GM21381 (cell line): ENCODE results near the gene HK2.
"Not testable (repeated sequence)": the region's sequence is repeated elsewhere in the genome, so short reads cannot be mapped to it uniquely, and the experiment has no call there.

Experiments
- ATAC-seq: cut with Tn5 transposase; IDR thresholded peaks from one replicate; pipeline ENCODE4 v1.9.1; 2021; ENCODE audit warnings: mild to moderate bottlenecking, moderate library complexity; ENCODE audit not compliant: unreplicated experiment

Gene HK2

GRCh38 chr2:74876081-74876886, 42.4 kb downstream of the HK2 start:
- no peak for ATAC-seq

DNA sequence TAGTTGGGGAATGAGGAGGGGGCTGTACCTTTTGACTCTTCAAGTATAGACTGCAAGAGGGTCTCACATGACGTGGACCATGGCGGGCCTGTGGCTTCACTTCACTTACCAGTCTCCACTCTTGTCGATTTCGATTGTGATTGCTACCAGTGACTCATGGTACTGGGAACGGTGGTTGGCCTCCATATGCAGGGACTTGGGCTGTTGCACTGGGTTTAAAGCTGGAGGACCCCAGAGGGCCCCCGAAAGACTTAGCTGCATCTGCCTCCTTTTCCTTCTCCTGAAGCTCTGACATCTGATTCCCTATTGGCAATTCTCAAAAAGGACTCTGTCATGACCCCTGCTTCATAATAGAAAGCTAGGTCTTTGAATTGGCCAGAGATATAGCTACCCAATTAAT, 43.4 kb downstream of the HK2 start:
- ATAC-seq, result no peak

DNA sequence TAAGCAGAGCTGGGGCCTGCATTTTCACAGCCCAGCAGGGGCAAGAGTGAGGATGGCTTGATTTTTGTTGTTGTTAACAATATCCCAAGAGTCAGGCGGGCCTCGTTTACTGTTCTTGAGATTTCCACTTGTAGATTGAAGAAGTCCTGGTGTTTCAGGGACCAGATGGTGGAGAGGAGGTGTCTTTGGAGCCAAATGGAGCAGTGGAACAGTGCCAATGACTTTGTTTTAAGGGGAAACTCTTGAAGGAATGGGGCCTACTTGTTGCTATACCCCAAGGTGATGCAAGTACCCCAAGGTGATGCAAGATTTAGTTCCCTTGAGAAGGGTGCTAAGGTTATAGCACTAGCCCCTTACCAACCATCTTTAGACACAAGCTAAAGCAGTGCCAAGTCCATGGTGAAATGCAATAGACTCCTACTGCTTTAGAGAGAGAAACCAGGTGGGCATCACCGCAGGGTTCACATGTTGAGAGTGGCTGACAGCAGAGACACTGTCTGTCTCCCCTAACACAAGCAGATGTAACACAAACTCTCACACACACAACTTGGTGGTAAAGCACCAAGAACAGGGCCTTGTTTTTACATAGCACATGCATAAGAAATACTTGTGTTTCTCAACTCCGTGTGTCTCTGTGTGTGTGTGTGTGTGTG, 44.0 kb downstream of the HK2 start:
- no peak for ATAC-seq

DNA sequence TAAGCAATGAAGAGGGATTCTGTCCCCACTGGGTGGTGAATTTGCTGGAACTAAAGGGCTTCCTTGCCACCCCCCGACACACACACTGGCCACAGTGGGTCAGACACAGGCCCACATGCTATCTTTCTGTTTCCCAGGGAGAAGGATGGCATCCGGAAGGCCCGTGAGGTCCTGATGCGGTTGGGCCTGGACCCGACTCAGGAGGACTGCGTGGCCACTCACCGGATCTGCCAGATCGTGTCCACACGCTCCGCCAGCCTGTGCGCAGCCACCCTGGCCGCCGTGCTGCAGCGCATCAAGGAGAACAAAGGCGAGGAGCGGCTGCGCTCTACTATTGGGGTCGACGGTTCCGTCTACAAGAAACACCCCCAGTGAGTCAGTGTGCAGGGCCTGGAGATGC, 44.6 kb downstream of the HK2 start:
- no peak for ATAC-seq

- ATAC-seq, result no peak
These were observed 46.3 kb downstream of the HK2 start for GRCh38 chr2:74880054-74880728.

GRCh38 chr2:74881176-74881575, 47.2 kb downstream of the HK2 start:
- no peak for ATAC-seq

GRCh38 chr2:74881626-74882298, 47.8 kb downstream of the HK2 start:
- no peak for ATAC-seq

GRCh38 chr2:74882299-74882687, 48.4 kb downstream of the HK2 start:
- no peak for ATAC-seq

DNA sequence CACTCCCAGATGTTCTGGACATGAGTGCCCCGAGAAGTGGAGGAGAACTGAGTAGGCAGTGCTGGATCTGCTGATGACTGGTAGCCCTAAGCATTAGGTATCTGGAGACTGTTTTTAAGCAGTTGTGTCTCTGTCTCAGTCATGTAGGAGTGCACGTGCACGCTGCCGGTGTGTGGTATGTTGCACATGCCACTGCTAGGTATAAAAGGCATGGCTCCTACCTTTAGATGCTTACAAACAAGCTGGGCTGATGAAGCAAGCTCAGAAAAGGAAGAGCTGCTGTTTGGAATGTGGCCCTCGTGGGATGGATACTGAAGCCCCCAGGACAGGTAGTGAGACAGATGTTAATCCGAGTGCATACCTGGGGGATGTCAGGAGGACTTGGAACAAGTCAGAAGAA, 49.1 kb downstream of the HK2 start:
- ATAC-seq, result no peak

DNA sequence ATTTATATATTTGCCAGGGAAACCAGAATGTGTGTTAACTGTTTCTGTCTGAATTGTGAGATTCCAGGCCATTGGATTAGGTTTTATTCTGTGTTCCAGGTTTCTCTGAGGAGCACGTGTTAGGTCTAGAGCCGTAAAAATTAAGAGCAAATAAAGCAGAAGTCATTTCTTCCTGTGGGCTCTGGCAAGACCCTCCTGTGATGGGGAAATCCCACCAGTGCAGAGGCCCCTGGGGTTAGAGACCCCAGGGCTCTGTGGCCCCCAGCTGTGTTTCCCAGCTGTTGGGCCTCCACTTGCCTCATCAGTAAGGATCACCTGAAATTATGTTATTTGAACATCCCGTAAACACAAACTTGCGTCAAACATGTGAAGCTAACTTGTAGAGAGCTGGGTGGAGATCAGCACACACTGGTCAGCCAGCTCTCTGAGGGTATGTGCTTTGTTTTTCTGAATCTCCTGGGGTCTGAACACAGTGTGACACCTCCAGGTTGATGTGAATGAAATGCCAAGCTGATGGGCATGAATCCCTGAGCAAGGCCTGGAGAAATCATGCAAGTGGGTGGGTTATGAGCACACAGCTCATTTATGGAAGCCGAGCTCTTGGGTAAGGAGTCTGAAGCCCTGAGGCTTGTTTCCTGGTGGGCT, 50.3 kb downstream of the HK2 start:
- no peak for ATAC-seq

GRCh38 chr2:74884866-74885265, 50.9 kb downstream of the HK2 start:
- ATAC-seq, result no peak

DNA sequence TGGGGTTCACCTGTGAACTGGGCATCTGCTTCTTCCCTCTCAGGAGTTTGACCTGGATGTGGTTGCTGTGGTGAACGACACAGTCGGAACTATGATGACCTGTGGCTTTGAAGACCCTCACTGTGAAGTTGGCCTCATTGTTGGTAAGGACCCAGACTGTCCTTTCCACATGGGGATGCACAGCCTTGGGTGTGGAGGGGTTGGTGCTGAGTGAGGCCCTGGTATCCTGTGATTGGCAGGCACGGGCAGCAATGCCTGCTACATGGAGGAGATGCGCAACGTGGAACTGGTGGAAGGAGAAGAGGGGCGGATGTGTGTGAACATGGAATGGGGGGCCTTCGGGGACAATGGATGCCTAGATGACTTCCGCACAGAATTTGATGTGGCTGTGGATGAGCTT, 52.3 kb downstream of the HK2 start:
- ATAC-seq, result no peak

- no peak for ATAC-seq
These were observed 52.9 kb downstream of the HK2 start for GRCh38 chr2:74886811-74887210.

DNA sequence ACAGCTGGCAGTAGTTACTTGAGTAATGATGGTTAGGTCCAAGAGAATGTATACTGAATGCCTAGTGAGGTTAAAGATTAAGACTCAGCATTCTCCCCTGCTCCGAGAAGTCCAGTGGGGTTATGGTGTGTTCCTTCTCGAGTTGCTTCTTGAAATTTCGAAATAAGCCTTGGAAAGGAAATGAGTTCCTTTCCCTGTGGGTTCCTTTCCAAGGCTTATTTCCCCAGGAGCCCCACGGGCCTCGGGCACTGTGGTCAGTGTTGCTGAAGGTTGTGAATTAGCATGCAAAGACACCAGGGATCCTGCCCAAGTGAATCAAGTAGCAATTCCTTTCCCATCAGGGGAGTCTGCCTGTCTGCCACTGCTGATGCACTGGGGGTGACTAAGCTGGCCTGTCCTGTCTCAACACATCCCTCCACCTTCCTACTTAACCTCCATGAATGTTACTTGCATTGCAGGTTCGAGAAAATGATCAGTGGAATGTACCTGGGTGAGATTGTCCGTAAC, 53.6 kb downstream of the HK2 start:
- no peak for ATAC-seq

DNA sequence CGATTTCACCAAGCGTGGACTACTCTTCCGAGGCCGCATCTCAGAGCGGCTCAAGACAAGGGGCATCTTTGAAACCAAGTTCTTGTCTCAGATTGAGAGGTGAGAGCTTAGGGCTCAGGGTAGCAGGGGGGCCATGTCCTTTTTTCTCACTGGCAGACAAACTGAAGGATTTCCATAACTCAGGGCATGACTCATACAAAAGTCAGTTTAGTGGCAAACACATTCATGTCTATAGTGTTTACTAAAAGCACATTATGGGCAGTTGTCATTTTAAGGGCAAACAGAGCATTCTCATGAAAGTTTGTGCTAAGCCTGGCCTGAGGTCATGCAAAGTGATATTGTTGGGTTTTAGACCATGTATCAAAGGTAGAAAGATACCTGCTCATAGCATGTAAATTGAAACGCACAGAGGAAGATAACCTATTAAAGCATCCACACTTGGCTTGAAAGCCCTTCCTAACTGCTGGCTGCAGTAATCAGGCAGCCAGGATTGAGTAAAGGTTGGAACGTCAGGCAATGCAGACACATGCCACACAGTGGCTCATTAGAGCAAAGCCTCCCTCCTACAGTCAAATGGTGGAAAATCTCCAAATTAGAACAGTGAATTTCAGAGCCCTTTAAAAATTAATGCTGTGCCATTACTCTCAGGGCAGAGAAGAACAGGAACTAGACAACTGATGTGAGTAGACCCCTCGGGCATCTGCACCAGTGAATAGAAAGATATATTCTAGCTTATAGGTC, 54.2 kb downstream of the HK2 start:
- ATAC-seq, result no peak

GRCh38 chr2:74889159-74889558, 55.2 kb downstream of the HK2 start:
- no peak for ATAC-seq

DNA sequence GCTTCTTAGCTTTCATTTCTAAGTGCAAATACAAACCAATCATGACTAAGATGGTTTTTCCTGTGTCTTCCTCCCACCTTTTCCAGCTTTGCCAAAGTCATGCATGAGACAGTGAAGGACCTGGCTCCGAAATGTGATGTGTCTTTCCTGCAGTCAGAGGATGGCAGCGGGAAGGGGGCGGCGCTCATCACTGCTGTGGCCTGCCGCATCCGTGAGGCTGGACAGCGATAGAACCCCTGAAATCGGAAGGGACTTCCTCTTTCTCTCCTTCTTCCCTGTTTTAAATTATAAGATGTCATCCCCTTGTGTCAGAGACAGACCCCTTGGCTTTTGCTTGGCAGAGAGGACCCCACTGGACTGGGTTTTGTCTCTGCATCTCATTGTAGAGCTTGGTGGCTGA, 56.8 kb downstream of the HK2 start:
- no peak for ATAC-seq

DNA sequence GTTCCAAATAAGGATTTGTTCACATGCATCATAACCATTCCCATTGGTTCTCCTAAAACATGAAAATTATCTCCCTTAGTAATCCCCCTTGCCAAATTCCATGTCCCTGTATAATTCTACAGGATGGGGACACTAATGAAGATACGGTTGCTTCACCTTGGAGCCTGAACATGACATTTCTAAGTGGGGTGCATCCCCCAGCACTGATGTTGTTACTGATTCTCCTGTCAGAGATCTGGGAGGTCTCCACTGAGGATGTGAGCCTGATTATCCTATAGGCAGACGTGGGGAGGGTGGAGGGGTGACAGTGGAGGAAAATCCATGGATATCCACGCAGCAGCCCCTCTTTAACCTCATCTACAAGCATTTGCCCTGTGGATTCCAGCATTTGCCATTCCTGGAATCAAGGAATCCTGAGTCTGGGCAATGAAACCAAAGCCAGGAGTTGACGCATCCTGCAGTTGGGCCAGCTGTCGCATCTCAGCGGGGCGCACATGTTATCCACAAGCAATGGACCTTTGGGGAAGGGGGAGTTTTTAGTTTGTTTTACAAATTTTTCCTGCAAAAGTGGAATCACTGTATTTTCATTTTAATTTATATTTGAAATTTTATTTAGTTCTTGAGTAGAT, 57.3 kb downstream of the HK2 start:
- no peak for ATAC-seq

GRCh38 chr2:74891816-74892215, 57.9 kb downstream of the HK2 start:
- not testable (repeated sequence) for ATAC-seq

GRCh38 chr2:74892609-74893008, 58.7 kb downstream of the HK2 start:
- ATAC-seq, result no peak
